IMR-90 (cell line): Measurements from ENCODE around the gene SPCS2. TPM values are rescaled to one million over a fixed set of nuclear protein-coding genes. Genes with fewer than 3 reads are reported as not detected.
A peak's percentile ranks its signal among the peaks of the same experiment; 100 is the strongest.

Experiments used
- ATAC-seq: fragments of 200-7000 bp; cut with Tn5 transposase; 2 replicates; pipeline ENCODE4 v1.9.1; 2020; ENCODE audit warnings: low read depth, mild to moderate bottlenecking, moderate library complexity
- BruUV-seq: library from RNA; stranded (reverse); fragments of 400-500 nt; replicated peaks from 2 replicates; lab custom pipeline; 2021; lab: Mats Ljungman, UMichigan
- CTCF ChIA-PET: fragments of 300-600 bp; formaldehyde crosslinking; extraction: SDS; loops from one replicate; lab custom pipeline; 2021; ENCODE audit warnings: antibody characterized with exemption; lab: Yijun Ruan, JAX
- POLR2A ChIA-PET: fragments of 300-600 bp; sonication (Branson Sonifier 250); formaldehyde crosslinking; loops from one replicate; lab custom pipeline; 2022; ENCODE audit warnings: antibody characterized with exemption; ENCODE audit not compliant: unreplicated experiment; lab: Charles Lee
- DNase-seq: peaks from one replicate; pipeline ENCODE4 v3.0.0; 2013
- H2AFZ ChIP-seq: replicated peaks from 2 replicates; pipeline ENCODE3; 2013; ENCODE audit warnings: low read length, mild to moderate bottlenecking; ENCODE audit not compliant: poor library complexity
- H2AK5ac ChIP-seq: 2 replicates; pipeline ENCODE4 v1.6.1; 2013; ENCODE audit warnings: low read depth, low read length, inconsistent platforms
- H2AK9ac ChIP-seq: replicated peaks from 2 replicates; pipeline ENCODE3; 2013; ENCODE audit warnings: mild to moderate bottlenecking, low read depth, low read length, moderate library complexity; ENCODE audit not compliant: poor library complexity
- H2BK120ac ChIP-seq: 2 replicates; pipeline ENCODE4 v1.6.1; 2013; ENCODE audit warnings: low read depth, low read length, inconsistent platforms
- H2BK15ac ChIP-seq: 3 replicates; pipeline ENCODE4 v1.6.1; 2013; ENCODE audit warnings: low read depth, low read length, inconsistent platforms
- H2BK20ac ChIP-seq: 2 replicates; pipeline ENCODE4 v1.6.1; 2013; ENCODE audit warnings: low read depth, mild to moderate bottlenecking, inconsistent platforms, low read length, moderate library complexity
- H2BK5ac ChIP-seq: 2 replicates; pipeline ENCODE4 v1.6.1; 2013; ENCODE audit warnings: mild to moderate bottlenecking, low read depth, low read length, inconsistent platforms; ENCODE audit not compliant: poor library complexity, severe bottlenecking
- H3K14ac ChIP-seq: replicated peaks from 2 replicates; pipeline ENCODE4 v1.6.1; 2013; ENCODE audit warnings: low read depth, low read length, inconsistent platforms
- H3K18ac ChIP-seq: 2 replicates; pipeline ENCODE4 v1.6.1; 2013; ENCODE audit warnings: low read depth, low read length, control low read depth
- H3K23ac ChIP-seq: 2 replicates; pipeline ENCODE4 v1.6.1; 2013; ENCODE audit warnings: low read depth, low read length, inconsistent platforms
- H3K27ac ChIP-seq: 2 replicates; pipeline ENCODE4 v1.5.1; 2013; ENCODE audit warnings: mild to moderate bottlenecking, control low read depth, low read length; ENCODE audit not compliant: insufficient read depth
- H3K27me3 ChIP-seq: 2 replicates; pipeline ENCODE4 v1.6.1; 2013; ENCODE audit warnings: low read length; ENCODE audit not compliant: control insufficient read depth, insufficient read depth
- H3K36me3 ChIP-seq: 2 replicates; pipeline ENCODE4 v1.6.1; 2013; ENCODE audit warnings: low read length, mixed read lengths; ENCODE audit not compliant: control insufficient read depth, insufficient read depth
- H3K4ac ChIP-seq: 2 replicates; pipeline ENCODE4 v1.6.1; 2013; ENCODE audit warnings: low read depth, low read length, inconsistent platforms
- H3K4me1 ChIP-seq: 2 replicates; pipeline ENCODE4 v1.6.1; 2013; ENCODE audit warnings: low read length, mixed read lengths; ENCODE audit not compliant: control insufficient read depth, insufficient read depth
- H3K4me2 ChIP-seq: 2 replicates; pipeline ENCODE4 v1.6.1; 2013; ENCODE audit warnings: low read depth, mild to moderate bottlenecking, control low read depth, low read length, moderate library complexity
- H3K4me3 ChIP-seq: 2 replicates; pipeline ENCODE4 v1.5.1; 2013; ENCODE audit warnings: low read depth, mild to moderate bottlenecking, control low read depth, low read length, moderate library complexity; ENCODE audit not compliant: insufficient read depth
- H3K56ac ChIP-seq: 2 replicates; pipeline ENCODE4 v1.6.1; 2013; ENCODE audit warnings: low read length, inconsistent platforms; ENCODE audit not compliant: insufficient read depth; ENCODE audit errors: extremely low read depth
- H3K79me1 ChIP-seq, 2 experiments: 2 replicates each; pipeline ENCODE4 v1.6.1; 2013; ENCODE audit warnings: low read length in 2 of 2, inconsistent platforms in 1 of 2, low read depth in 1 of 2
- H3K9ac ChIP-seq: 2 replicates; pipeline ENCODE4 v1.6.1; 2013; ENCODE audit warnings: low read depth, low read length, control low read depth
- H3K9me1 ChIP-seq: 2 replicates; pipeline ENCODE4 v1.6.1; 2013; ENCODE audit warnings: low read length, inconsistent platforms; ENCODE audit not compliant: insufficient read depth
- H3K9me3 ChIP-seq: 2 replicates; pipeline ENCODE4 v1.6.1; 2013; ENCODE audit warnings: low read length; ENCODE audit not compliant: control insufficient read depth, insufficient read depth
- H4K20me1 ChIP-seq: 2 replicates; pipeline ENCODE4 v1.6.1; 2013; ENCODE audit warnings: low read length, inconsistent platforms; ENCODE audit not compliant: insufficient read depth
- H4K5ac ChIP-seq: 2 replicates; pipeline ENCODE4 v1.6.1; 2013; ENCODE audit warnings: mild to moderate bottlenecking, low read depth, low read length, control low read depth
- H4K8ac ChIP-seq, 2 experiments: 2 replicates each; pipeline ENCODE4 v1.6.1; 2013; ENCODE audit warnings: low read depth in 2 of 2, low read length in 2 of 2, control low read depth in 1 of 2, inconsistent platforms in 1 of 2
- H4K91ac ChIP-seq: 2 replicates; pipeline ENCODE4 v1.6.1; 2013; ENCODE audit warnings: low read depth, low read length, inconsistent platforms; ENCODE audit not compliant: insufficient read depth
- WGBS, 2 experiments: methylation state at CpG; one replicate each; pipeline versions ENCODE4 v1.1.5 to v1.1.7; 2013; ENCODE audit warnings: missing lambda C conversion rate in 2 of 2; ENCODE audit not compliant: insufficient read length in 1 of 2; ENCODE audit errors: extremely low coverage in 2 of 2; 5-methylcytosine and 5-hydroxymethylcytosine counted together
- dilution Hi-C: fragments of 300-500 bp; cut with HindIII; formaldehyde crosslinking; loops from one replicate; pipeline ENCODE4 v1.14.3; 2018; ENCODE audit warnings: low sequenced_read_pairs; ENCODE audit not compliant: unreplicated experiment
- in situ Hi-C: fragments of 300-500 bp; cut with MboI; formaldehyde crosslinking; loops from 3 replicates; pipeline ENCODE4 v1.14.3; 2019; ENCODE audit warnings: low sequenced_read_pairs, inconsistent platforms, mixed read lengths
- intact Hi-C: fragments of 100-400 bp; cut with micrococcal nuclease; formaldehyde crosslinking; loops from 2 replicates; pipeline ENCODE4 v1.10.0; 2022
- polyA plus RNA-seq, 3 experiments: library from polyadenylated mRNA; depleted of rRNA; stranded (reverse); fragments of >200 nt; gene quantifications; 2 replicates each; pipeline ENCODE4 v1.2.3, GENCODE V29; 2012; ENCODE audit warnings: low replicate concordance in 1 of 3
- total RNA-seq: library from RNA; depleted of rRNA; stranded (reverse); fragments of >200 nt; gene quantifications from 2 replicates; pipeline ENCODE4 v1.2.3, GENCODE V29; 2012
- TF ChIP-seq, protein P1 (sequence below): fragments of 150-350 bp; IDR thresholded peaks from 2 replicates; pipeline ENCODE4 v1.6.1; 2016; ENCODE audit warnings: low read depth, mild to moderate bottlenecking, low read length, moderate library complexity, borderline replicate concordance

Gene SPCS2
- total and polyA plus RNA-seq, 2 of the 4 experiments (the other 2 are of a cell fraction) = 15.4 to 76.0 TPM

DNA sequence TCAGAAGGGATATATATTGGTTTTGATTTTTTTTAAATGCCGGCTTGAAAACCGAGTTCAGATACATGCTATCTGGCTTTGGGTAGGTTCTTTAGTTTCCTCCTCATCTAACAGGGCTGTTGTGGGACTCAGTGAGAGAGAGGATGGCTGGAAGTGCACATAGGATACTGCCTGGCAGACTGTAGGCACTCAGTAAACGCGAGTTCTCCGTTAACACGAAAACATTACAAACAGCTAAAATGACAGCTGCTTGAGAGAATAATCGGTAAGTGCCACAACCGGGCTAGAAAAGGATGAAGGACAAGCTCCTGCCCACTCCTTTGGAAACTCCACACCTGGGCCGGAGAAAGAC, 544 bp upstream of the SPCS2 start:
- BruUV-seq = TSS peak; percentile 83
- peak overlapping the region; percentile 62 for H2BK5ac ChIP-seq
- H3K4me1 ChIP-seq = peaks cover 6% of the 10 kb centered on the region
- intact Hi-C loops = loop anchor here (2.0 to 5.0 kb wide), 2 partner anchors 40 to 299 kb away; partner anchors contain the start of gene NEU3
- peak overlapping the region; percentile 6; the same call in 1 of the 2 replicates for H2AK5ac ChIP-seq
- ChIA-PET CTCF (no interaction called here), POLR2A (no interaction called here)
- peaks cover 4 to 49% of the 10 kb centered on the region in 2 experiments; a peak in 3 of 4 replicates for H3K79me1 ChIP-seq
- ATAC-seq = peak; percentile 50
- peak overlapping the region; percentile 41; the same call in 1 of the 2 replicates for H2BK120ac ChIP-seq
- H2AK9ac ChIP-seq = peak overlapping the region; percentile 73
- H2AFZ ChIP-seq = peak overlapping the region; percentile 97
- no peaks in the 10 kb centered on the region for H3K27me3 ChIP-seq
- 0% methylated on average over 1 of the region's 9 CpGs; no CpG with 5 or more reads in 1 of the 2 experiments for WGBS, 2 experiments
- dilution Hi-C loops = no loop called here
- no peak overlapping the region; the same call in 2 of the 3 replicates for H2BK15ac ChIP-seq
- peak overlapping the region; percentile 47 for H4K5ac ChIP-seq
- H3K4me3 ChIP-seq = peak overlapping the region; percentile 88
- H3K14ac ChIP-seq = peak overlapping the region; percentile 59; the same call in 1 of the 2 replicates
- DNase-seq = no peak
- TF ChIP-seq, protein P1, sequence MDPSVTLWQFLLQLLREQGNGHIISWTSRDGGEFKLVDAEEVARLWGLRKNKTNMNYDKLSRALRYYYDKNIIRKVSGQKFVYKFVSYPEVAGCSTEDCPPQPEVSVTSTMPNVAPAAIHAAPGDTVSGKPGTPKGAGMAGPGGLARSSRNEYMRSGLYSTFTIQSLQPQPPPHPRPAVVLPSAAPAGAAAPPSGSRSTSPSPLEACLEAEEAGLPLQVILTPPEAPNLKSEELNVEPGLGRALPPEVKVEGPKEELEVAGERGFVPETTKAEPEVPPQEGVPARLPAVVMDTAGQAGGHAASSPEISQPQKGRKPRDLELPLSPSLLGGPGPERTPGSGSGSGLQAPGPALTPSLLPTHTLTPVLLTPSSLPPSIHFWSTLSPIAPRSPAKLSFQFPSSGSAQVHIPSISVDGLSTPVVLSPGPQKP = no peak
- peak overlapping the region; percentile 75 for H3K4me2 ChIP-seq
- H3K27ac ChIP-seq = peak overlapping the region; percentile 62
- H3K9me3 ChIP-seq = no peaks in the 10 kb centered on the region
- H2BK20ac ChIP-seq = no peak overlapping the region
- H3K4ac ChIP-seq = peak overlapping the region; percentile 39
- H4K20me1 ChIP-seq = peaks cover 26% of the 10 kb centered on the region; the same call in 1 of the 2 replicates
- H3K56ac ChIP-seq = peak overlapping the region; percentile 74; the same call in 1 of the 2 replicates
- peaks cover 12% of the 10 kb centered on the region for H3K9me1 ChIP-seq
- peak overlapping the region; percentile 60; the same call in 1 of the 2 replicates for H4K91ac ChIP-seq
- H3K9ac ChIP-seq = peak overlapping the region; percentile 78
- in situ Hi-C loops = no loop called here
- peak overlapping the region; percentile 74 to 78 for H4K8ac ChIP-seq
- peak overlapping the region; percentile 3 for H3K18ac ChIP-seq
- H3K23ac ChIP-seq = peak overlapping the region; percentile 77
- H3K36me3 ChIP-seq = no peaks in the 10 kb centered on the region
